GM21360 (cell line): ENCODE results near the gene EIF3B.
"Not testable (repeated sequence)": the region's sequence is repeated elsewhere in the genome, so short reads cannot be mapped to it uniquely, and the experiment has no call there.

Experiments
- ATAC-seq: cut with Tn5 transposase; IDR thresholded peaks from one replicate; pipeline ENCODE4 v1.9.1; 2021; ENCODE audit warnings: mild to moderate bottlenecking, moderate library complexity; ENCODE audit not compliant: unreplicated experiment

The EIF3B gene

GRCh38 chr7:2399848-2400587 lies 45.4 kb downstream of the EIF3B start:
- no peak for ATAC-seq

GRCh38 chr7:2402687-2403013 lies 48.0 kb downstream of the EIF3B start:
- ATAC-seq = no peak

- ATAC-seq = peak; percentile 44
These were observed 48.5 kb downstream of the EIF3B start, which contains the start of gene CHST12 for GRCh38 chr7:2403014-2403717. TSS of gene CHST12 (plus strand) at chr7:2403611. CDS start at chr7:2432640, 29,029 bp downstream.

- peak; percentile 3 for ATAC-seq
These were observed 49.4 kb downstream of the EIF3B start for GRCh38 chr7:2403718-2404648.

- ATAC-seq = no peak
These were observed 50.1 kb downstream of the EIF3B start for GRCh38 chr7:2404714-2405119.

GRCh38 chr7:2405201-2405600 lies 50.6 kb downstream of the EIF3B start:
- ATAC-seq = no peak

- no peak for ATAC-seq
These were observed 51.1 kb downstream of the EIF3B start for GRCh38 chr7:2405601-2406345.

GRCh38 chr7:2409745-2410414 lies 55.3 kb downstream of the EIF3B start:
- ATAC-seq = no peak

- ATAC-seq = no peak
These were observed 56.4 kb downstream of the EIF3B start for GRCh38 chr7:2411049-2411448.

- ATAC-seq = no peak
These were observed 57.4 kb downstream of the EIF3B start for GRCh38 chr7:2411815-2412586.

- no peak for ATAC-seq
These were observed 58.1 kb downstream of the EIF3B start for GRCh38 chr7:2412587-2413201.

- ATAC-seq = no peak
These were observed 61.4 kb downstream of the EIF3B start for GRCh38 chr7:2416063-2416462.

- no peak for ATAC-seq
These were observed 62.0 kb downstream of the EIF3B start for GRCh38 chr7:2416650-2417049.

- not testable (repeated sequence) for ATAC-seq
These were observed 62.6 kb downstream of the EIF3B start for GRCh38 chr7:2417178-2417577.

GRCh38 chr7:2417981-2418481 lies 63.4 kb downstream of the EIF3B start:
- no peak for ATAC-seq

GRCh38 chr7:2420216-2420933 lies 65.7 kb downstream of the EIF3B start:
- no peak for ATAC-seq

- no peak for ATAC-seq
These were observed 67.3 kb downstream of the EIF3B start for GRCh38 chr7:2421943-2422310.

GRCh38 chr7:2425749-2426148 lies 71.1 kb downstream of the EIF3B start:
- no peak for ATAC-seq
